SK-N-SH (cell line): ENCODE measurements around the gene TGIF1. TPM values are rescaled to one million over a fixed set of nuclear protein-coding genes. Genes with fewer than 3 reads are reported as not detected.

Experiments
- CTCF ChIA-PET: fragments of 300-600, 350-600 bp; formaldehyde crosslinking; extraction: SDS; loops from one replicate; lab custom pipeline; 2021; lab: Yijun Ruan, JAX
- POLR2A ChIA-PET: fragments of 350-600 bp; sonication (Branson Sonifier 250); formaldehyde crosslinking; extraction: SDS; loops from one replicate; lab custom pipeline; 2020; ENCODE audit warnings: antibody characterized with exemption, inconsistent platforms; lab: Yijun Ruan, JAX
- DNase-seq: peaks from one replicate; pipeline ENCODE4 v3.0.0; 2012
- H2AFZ ChIP-seq: fragments of 200-600 bp; sonication (generic); 2 replicates; pipeline ENCODE4 v1.8.1; 2016; ENCODE audit warnings: antibody characterized with exemption, mild to moderate bottlenecking, low read depth
- H3F3A ChIP-seq: fragments of 200-600 bp; sonication (generic); replicated peaks from 2 replicates; pipeline ENCODE3; 2016; ENCODE audit warnings: antibody characterized with exemption, mild to moderate bottlenecking; ENCODE audit not compliant: insufficient read depth
- H3K27ac ChIP-seq, 2 experiments: fragments of 200-500 bp in 1 of 2; fragments of 200-600 bp in 1 of 2; sonication (Bioruptor generic) in 1 of 2; sonication (generic), shearing (Covaris generic) in 1 of 2; 2 replicates each; pipeline versions ENCODE4 v1.5.1 to v1.6.1; 2014 to 2016; ENCODE audit warnings: low read depth in 2 of 2, inconsistent platforms in 1 of 2, low read length in 1 of 2, mild to moderate bottlenecking in 1 of 2, mixed read lengths in 1 of 2
- H3K27me3 ChIP-seq: fragments of 200-600 bp; sonication (generic), shearing (Covaris generic); 2 replicates; pipeline ENCODE4 v1.6.1; 2016; ENCODE audit warnings: mixed run types; ENCODE audit not compliant: insufficient read depth
- H3K36me3 ChIP-seq, 2 experiments: fragments of 200-500 bp in 1 of 2; fragments of 200-600 bp in 1 of 2; sonication (Bioruptor generic) in 1 of 2; sonication (generic) in 1 of 2; replicated peaks in 1 of 2; 2 replicates each; pipeline versions ENCODE3 to v1.5.1; 2014 to 2016; ENCODE audit warnings: low read length in 1 of 2, mild to moderate bottlenecking in 1 of 2; ENCODE audit not compliant: insufficient read depth in 2 of 2, control insufficient read depth in 1 of 2
- H3K4me1 ChIP-seq, 2 experiments: fragments of 200-500 bp in 1 of 2; fragments of 200-600 bp in 1 of 2; sonication (Bioruptor generic) in 1 of 2; sonication (generic), shearing (Covaris generic) in 1 of 2; 2 replicates each; pipeline versions ENCODE4 v1.5.1 to v1.6.1; 2014 to 2016; ENCODE audit warnings: low read depth in 1 of 2, low read length in 1 of 2, mixed run types in 1 of 2; ENCODE audit not compliant: insufficient read depth in 2 of 2, control insufficient read depth in 1 of 2
- H3K4me2 ChIP-seq: fragments of 200-600 bp; sonication (generic), shearing (Covaris generic); 2 replicates; pipeline ENCODE4 v1.6.1; 2017; ENCODE audit warnings: mixed run types
- H3K4me3 ChIP-seq, 2 experiments: fragments of 200-500 bp in 1 of 2; fragments of 200-600 bp in 1 of 2; sonication (Bioruptor generic) in 1 of 2; sonication (generic), shearing (Covaris generic) in 1 of 2; 2 replicates each; pipeline versions ENCODE4 v1.5.1 to v1.8.1; 2014 to 2016; ENCODE audit warnings: low read depth in 2 of 2, inconsistent platforms in 1 of 2, low read length in 1 of 2, mild to moderate bottlenecking in 1 of 2, mixed read lengths in 1 of 2, moderate library complexity in 1 of 2
- H3K79me2 ChIP-seq: fragments of 200-600 bp; sonication (generic); 2 replicates; pipeline ENCODE4 v1.8.1; 2017; ENCODE audit warnings: mild to moderate bottlenecking; ENCODE audit not compliant: insufficient read depth
- H3K9ac ChIP-seq: fragments of 200-600 bp; sonication (generic); 2 replicates; pipeline ENCODE4 v1.6.1; 2017; ENCODE audit warnings: mixed run types
- H3K9me2 ChIP-seq: fragments of 200-600 bp; sonication (generic); 2 replicates; pipeline ENCODE4 v1.6.1; 2017; ENCODE audit warnings: mixed run types
- H3K9me3 ChIP-seq: fragments of 200-600 bp; sonication (generic); 2 replicates; pipeline ENCODE4 v1.6.1; 2017; ENCODE audit warnings: mixed run types, mild to moderate bottlenecking, moderate library complexity
- H4K20me1 ChIP-seq: fragments of 200-600 bp; sonication (generic); 2 replicates; pipeline ENCODE4 v1.6.1; 2017; ENCODE audit warnings: mild to moderate bottlenecking, mixed run types; ENCODE audit not compliant: insufficient read depth
- CTCF ChIP-seq: fragments of 200-600 bp; sonication (generic); IDR thresholded peaks from 2 replicates; pipeline ENCODE4 v1.6.1; 2017; ENCODE audit warnings: antibody characterized with exemption, mild to moderate bottlenecking, moderate library complexity
- ELF1 ChIP-seq: IDR thresholded peaks from 2 replicates; pipeline ENCODE4 v1.4.0; 2012
- FOXJ3 ChIP-seq: sonication (generic); formaldehyde crosslinking; IDR thresholded peaks from 2 replicates; pipeline ENCODE4 v1.5.1; 2020; ENCODE audit warnings: mild to moderate bottlenecking, missing genetic modification reagents
- IRF3 ChIP-seq: fragments of 150-350 bp; IDR thresholded peaks from 2 replicates; pipeline ENCODE4 v1.6.1; 2016; ENCODE audit warnings: mild to moderate bottlenecking, low read depth, low read length
- MXI1 ChIP-seq: IDR thresholded peaks from 2 replicates; pipeline ENCODE4 v1.6.1; 2012; ENCODE audit warnings: mild to moderate bottlenecking, low read depth, low read length, improper control_type of control experiment
- NRF1 ChIP-seq: IDR thresholded peaks from 2 replicates; pipeline ENCODE4 v1.6.1; 2012; ENCODE audit warnings: low read depth, mild to moderate bottlenecking, low read length
- POLR2AphosphoS5 ChIP-seq: IDR thresholded peaks from 2 replicates; pipeline ENCODE4 v1.6.1; 2012; ENCODE audit warnings: low read depth, low read length
- RFX5 ChIP-seq: IDR thresholded peaks from 2 replicates; pipeline ENCODE4 v1.6.1; 2012; ENCODE audit warnings: mild to moderate bottlenecking, improper control_type of control experiment, low read length
- SIN3A ChIP-seq: IDR thresholded peaks from 2 replicates; pipeline ENCODE4 v1.6.1; 2012; ENCODE audit warnings: low read depth, mild to moderate bottlenecking, low read length, moderate library complexity, borderline replicate concordance
- TEAD4 ChIP-seq: IDR thresholded peaks from 2 replicates; pipeline ENCODE4 v1.4.0; 2012; ENCODE audit warnings: mild to moderate bottlenecking, borderline replicate concordance; ENCODE audit not compliant: insufficient read depth
- USF1 ChIP-seq: IDR thresholded peaks from 2 replicates; pipeline ENCODE4 v1.4.0; 2012; ENCODE audit warnings: low read depth, borderline replicate concordance
- USF2 ChIP-seq: fragments of 150-350 bp; IDR thresholded peaks from 2 replicates; pipeline ENCODE4 v1.6.1; 2017; ENCODE audit warnings: antibody characterized with exemption, low read length, low read depth, borderline replicate concordance
- ZBTB33 ChIP-seq: IDR thresholded peaks from 2 replicates; pipeline ENCODE4 v1.4.0; 2012; ENCODE audit warnings: low read depth, borderline replicate concordance
- WGBS: methylation state at CpG from one replicate; pipeline ENCODE4 v1.1.6; 2017; ENCODE audit warnings: low lambda C conversion rate; 5-methylcytosine and 5-hydroxymethylcytosine counted together
- polyA plus RNA-seq, 3 experiments: library from polyadenylated mRNA; depleted of rRNA; stranded (reverse); fragments of >200 nt; gene quantifications; 2 replicates each; pipeline ENCODE4 v1.2.3, GENCODE V29; 2012

Gene TGIF1
- polyA plus RNA-seq, 1 of the 3 experiments (the other 2 are of a cell fraction) = 113 TPM

GRCh38 chr18:3408107-3408506 is 41.9 kb upstream of the TGIF1 start (continued):
- TF ChIP-seq USF1 (no peak), USF2 (no peak), ZBTB33 (no peak)

GRCh38 chr18:3409811-3410210 is 40.2 kb upstream of the TGIF1 start:
- DNase-seq = no peak
- no peak overlapping the region for H3K9ac ChIP-seq
- no peaks in the 10 kb centered on the region for H3K4me1 ChIP-seq
- H3K27ac ChIP-seq = no peak overlapping the region
- TF ChIP-seq ZBTB33 (no peak), RFX5 (no peak), NRF1 (no peak), MXI1 (no peak), TEAD4 (no peak), SIN3A (no peak), IRF3 (no peak), CTCF (no peak), POLR2AphosphoS5 (no peak), ELF1 (no peak), FOXJ3 (CRISPR knock-in tag) (no peak)
- H3K36me3 ChIP-seq = no peaks in the 10 kb centered on the region
- H3K4me3 ChIP-seq = no peak overlapping the region
- no peaks in the 10 kb centered on the region for H3K9me2 ChIP-seq
- no peak overlapping the region for H2AFZ ChIP-seq
- H3K27me3 ChIP-seq = no peaks in the 10 kb centered on the region
- ChIA-PET POLR2A (no interaction called here), CTCF (interaction anchor here (0.8 to 1.0 kb wide), 2 partner anchors 38 to 252 kb away, joined by 3 to 4 read pairs; no protein-coding TSS in a partner anchor)
- H3K4me2 ChIP-seq = no peak overlapping the region
- no peaks in the 10 kb centered on the region for H4K20me1 ChIP-seq
- H3K79me2 ChIP-seq = no peaks in the 10 kb centered on the region
- no peaks in the 10 kb centered on the region for H3K9me3 ChIP-seq
- no peaks in the 10 kb centered on the region for H3F3A ChIP-seq
- 84% methylated on average over 7 of the region's 7 CpGs for WGBS
